IPS-18c (cell line): ENCODE results near the gene MEX3A.
A peak's percentile ranks its signal among the peaks of the same experiment; 100 is the strongest.

Experiments used
- H3K4me3 ChIP-seq: 2 replicates; pipeline ENCODE4 v1.7.0; 2013; ENCODE audit warnings: low read depth, mild to moderate bottlenecking, low read length, moderate library complexity; ENCODE audit not compliant: insufficient read depth
- H3K9me3 ChIP-seq: one replicate; pipeline ENCODE4 v1.6.1; 2013; ENCODE audit warnings: mild to moderate bottlenecking, low read length, moderate library complexity; ENCODE audit not compliant: control insufficient read depth, insufficient read depth

The MEX3A gene

DNA sequence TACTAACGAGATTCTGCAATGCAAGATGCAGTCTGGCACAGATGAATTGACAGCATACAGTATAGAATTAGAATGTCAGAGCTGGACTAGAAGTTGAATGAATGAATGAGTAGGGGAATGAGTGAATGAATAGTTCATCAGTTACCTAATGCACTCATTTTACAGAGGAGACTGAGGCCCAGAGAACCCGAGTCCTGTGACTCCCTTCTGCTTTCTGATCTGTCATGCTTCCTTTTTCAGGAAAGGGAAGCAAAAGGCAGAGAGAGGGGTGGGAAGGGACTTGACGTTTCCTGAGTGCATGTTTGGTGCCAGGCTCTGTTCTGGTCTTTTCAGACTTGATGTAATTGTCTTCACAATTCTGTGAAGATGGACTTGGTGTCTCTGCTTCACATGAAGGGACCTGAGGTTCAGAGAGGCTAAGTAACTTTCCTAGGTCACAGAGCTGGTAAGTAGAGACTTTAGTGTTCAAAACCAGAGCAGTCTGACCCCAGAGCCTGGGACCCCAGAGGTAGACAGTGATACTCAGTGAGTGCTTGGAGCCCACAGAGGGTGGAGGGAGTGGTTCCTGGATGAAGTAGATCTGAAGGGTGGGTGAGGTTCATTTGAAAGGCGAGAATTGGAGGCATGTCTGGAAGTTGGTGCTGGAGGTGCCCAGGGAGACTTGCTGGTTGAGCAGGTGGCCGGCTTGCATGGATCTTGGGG lies 8.0 kb upstream of the MEX3A start:
- H3K4me3 ChIP-seq: no peak overlapping the region
- peaks cover 2% of the 10 kb centered on the region for H3K9me3 ChIP-seq

- Histone ChIP-seq H3K4me3 (no peak overlapping the region), H3K9me3 (peaks cover 2% of the 10 kb centered on the region)
These were observed 7.4 kb upstream of the MEX3A start for GRCh38 chr1:156089704-156090103.

- H3K9me3 ChIP-seq: peaks cover 4% of the 10 kb centered on the region
- no peak overlapping the region for H3K4me3 ChIP-seq
These were observed 4.0 kb upstream of the MEX3A start for GRCh38 chr1:156086256-156086662.

DNA sequence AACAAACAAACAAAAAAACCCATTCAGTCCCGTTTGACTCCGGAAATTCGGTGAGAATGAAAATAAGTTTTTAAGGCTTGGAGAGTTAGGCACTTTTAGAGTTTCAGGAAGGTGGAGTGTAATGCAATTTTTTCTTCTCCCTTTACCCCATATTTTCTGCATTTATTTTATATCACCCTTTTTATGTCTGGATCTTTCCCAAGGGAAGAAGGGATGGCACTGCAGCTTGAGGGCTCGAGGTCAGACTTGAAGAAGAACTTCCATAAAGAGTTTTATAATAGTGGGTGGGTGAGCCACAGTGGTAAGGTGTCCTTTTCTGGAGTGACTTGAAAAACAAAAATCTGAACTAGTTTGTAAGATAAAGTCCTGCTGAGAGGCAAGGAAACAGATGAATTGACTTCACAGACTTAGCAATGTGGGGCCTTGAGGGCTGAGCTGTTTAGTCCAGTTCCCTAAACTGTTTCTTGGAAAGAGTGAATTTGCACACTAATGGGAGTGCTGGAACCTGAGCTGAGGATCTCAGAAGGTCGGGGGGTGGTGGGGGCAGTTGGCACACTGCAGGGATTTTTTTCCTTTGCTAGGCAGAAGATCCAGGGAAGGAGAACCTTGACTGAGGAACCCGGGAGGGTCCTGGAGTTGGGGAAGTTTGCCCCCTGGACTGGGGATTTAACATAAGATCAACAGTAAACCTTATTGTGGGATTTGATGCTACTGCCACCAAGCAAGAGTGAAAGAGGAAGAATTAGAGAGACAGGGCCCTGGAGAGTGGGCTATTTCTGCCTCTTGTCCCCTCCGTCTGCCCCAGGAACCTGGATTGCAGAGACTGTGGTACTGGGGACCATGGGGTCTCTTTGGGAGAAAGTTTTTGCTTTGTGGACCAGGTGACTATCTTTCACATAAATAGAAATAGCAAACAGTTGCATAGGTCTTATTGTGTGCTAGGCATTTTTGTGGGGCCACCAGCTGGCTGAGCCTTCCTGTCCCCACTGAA lies 1.8 kb upstream of the MEX3A start:
- Histone ChIP-seq H3K9me3 (peaks cover 4% of the 10 kb centered on the region), H3K4me3 (peak overlapping the region; percentile 89)

DNA sequence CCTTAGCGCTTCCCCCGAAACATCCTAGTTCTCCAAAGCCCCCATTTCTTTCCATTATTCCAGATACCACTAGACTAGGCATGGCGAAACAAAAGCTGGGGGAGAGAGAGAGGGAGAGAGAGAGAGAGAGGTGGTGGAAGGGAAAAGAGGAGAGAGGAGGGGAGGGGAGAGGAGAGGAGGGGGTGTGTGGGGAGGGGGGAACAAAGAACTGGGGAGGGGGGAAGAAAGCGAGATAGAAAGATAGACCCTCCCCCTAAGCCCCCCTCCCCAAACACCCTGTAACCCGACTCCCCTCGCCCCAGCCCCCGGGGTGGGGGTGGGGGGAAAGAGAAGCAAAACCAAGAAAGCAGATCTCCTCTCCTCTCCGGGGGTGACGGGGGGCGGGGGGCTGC lies 352 bp downstream of the MEX3A start:
- peak overlapping the region; percentile 89 for H3K4me3 ChIP-seq
- peaks cover 4% of the 10 kb centered on the region for H3K9me3 ChIP-seq

GRCh38 chr1:156081180-156081916 lies 917 bp downstream of the MEX3A start:
- Histone ChIP-seq H3K4me3 (peak overlapping the region; percentile 79), H3K9me3 (peaks cover 4% of the 10 kb centered on the region)

DNA sequence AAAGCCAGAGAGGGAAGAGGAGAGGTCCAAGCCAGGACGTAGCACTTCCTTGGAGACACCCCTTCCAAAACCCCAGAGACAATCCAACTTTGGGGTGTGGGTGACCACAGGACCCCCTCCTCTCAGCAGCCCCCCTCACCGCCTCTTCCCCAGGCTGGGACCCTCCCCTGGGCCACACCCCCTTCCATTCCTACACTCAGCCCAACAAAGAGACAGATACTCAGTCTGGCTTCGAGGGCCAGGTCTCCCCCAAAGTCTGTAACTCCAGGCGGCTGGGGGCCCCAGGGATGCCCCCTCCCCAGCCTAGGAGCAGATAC lies 1.4 kb downstream of the MEX3A start:
- Histone ChIP-seq H3K9me3 (peaks cover 4% of the 10 kb centered on the region), H3K4me3 (peak overlapping the region; percentile 79)

- peaks cover 4% of the 10 kb centered on the region for H3K9me3 ChIP-seq
- peak overlapping the region; percentile 79 for H3K4me3 ChIP-seq
These were observed 1.9 kb downstream of the MEX3A start for GRCh38 chr1:156080241-156080862.

GRCh38 chr1:156079762-156080161 lies 2.5 kb downstream of the MEX3A start:
- H3K4me3 ChIP-seq: peak overlapping the region; percentile 79
- H3K9me3 ChIP-seq: peaks cover 4% of the 10 kb centered on the region

DNA sequence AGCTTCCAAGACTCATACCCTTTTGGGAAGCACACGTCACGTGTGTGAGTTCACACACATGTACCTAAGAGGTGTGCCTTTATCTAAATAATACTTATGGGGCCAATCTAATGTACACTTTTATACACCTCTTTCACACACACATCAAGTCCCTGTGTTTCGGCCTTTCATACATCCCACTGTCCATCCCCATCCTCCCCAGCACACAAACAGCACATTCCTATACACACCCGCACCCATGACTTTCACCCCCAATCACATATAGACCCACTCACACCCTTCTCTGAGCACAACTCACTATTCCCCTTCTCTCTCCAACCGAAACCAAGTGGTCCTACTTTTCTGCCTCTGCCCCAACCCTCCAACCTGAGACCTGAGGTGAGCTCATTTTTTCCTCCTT lies 3.5 kb downstream of the MEX3A start:
- Histone ChIP-seq H3K9me3 (peaks cover 4% of the 10 kb centered on the region), H3K4me3 (peak overlapping the region; percentile 34; the same call in 1 of the 2 replicates)

DNA sequence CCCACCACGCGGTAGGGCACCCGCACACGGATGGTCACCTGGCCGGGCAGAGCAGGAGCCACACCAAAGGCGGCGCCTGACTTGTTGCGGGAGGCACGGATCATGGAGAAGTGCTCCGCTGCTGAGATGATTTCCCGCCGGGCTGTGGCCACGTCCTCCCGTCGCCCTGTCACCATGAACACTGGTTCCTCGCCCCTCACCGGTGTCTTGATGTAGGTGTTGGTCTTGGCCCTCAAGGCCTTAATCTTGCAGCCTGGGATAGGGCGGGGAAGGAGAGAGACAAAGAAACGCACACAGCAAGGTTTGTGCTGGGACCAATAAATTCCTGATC lies 4.9 kb downstream of the MEX3A start:
- Histone ChIP-seq H3K4me3 (peak overlapping the region; percentile 32; the same call in 1 of the 2 replicates), H3K9me3 (no peaks in the 10 kb centered on the region)

- H3K4me3 ChIP-seq: peak overlapping the region; percentile 32; the same call in 1 of the 2 replicates
- H3K9me3 ChIP-seq: no peaks in the 10 kb centered on the region
These were observed 5.4 kb downstream of the MEX3A start for GRCh38 chr1:156076609-156077429.

GRCh38 chr1:156075775-156076204 lies 6.5 kb downstream of the MEX3A start:
- no peak overlapping the region for H3K4me3 ChIP-seq

DNA sequence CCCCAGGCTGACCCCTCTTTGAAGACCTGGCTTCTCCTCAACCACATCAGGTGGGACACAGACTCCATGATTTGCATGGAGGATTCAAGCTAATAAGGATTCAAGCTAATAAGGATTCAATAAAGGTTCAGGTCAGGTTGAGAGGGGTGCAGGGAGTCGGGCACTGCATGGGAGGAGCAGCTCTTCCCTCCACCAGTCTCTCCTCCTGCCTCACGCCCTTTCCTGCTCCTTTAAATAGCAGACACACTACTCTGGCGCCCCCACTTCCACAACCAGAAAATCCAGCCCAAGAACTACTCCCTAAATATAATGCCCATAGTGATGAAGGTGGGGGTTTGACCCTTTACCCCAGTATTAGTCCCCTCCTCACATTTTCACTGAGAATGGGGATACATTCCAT lies 7.1 kb downstream of the MEX3A start:
- H3K4me3 ChIP-seq: no peak overlapping the region
- H3K9me3 ChIP-seq: no peaks in the 10 kb centered on the region

More at GRCh38 chr1:156075775-156076204, 6.5 kb downstream of the MEX3A start:
- H3K9me3 ChIP-seq: no peaks in the 10 kb centered on the region

GRCh38 chr1:156074661-156075060 lies 7.6 kb downstream of the MEX3A start:
- no peaks in the 10 kb centered on the region for H3K9me3 ChIP-seq

DNA sequence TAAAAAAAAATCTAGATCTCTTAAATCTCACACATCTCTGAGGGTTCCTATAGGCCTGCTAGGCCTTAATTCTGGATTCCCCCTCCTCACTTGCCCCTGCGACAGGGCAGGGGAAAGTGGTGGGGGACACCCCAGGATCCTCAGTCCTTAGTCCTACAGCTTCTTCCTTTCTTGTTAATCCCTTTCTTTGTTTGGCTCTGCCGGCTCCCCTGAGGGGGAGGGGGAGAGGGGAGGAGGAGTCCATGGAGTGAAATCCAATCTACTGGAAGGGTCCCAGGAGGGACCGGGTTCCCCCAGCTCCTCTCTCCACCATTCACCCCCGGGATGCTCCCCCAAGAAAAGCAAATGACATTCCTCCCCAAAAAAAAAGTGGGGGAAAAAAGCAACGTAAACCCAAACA lies 8.5 kb downstream of the MEX3A start:
- Histone ChIP-seq H3K9me3 (no peaks in the 10 kb centered on the region), H3K4me3 (no peak overlapping the region)

More at GRCh38 chr1:156074661-156075060, 7.6 kb downstream of the MEX3A start:
- H3K4me3 ChIP-seq: no peak overlapping the region
